ENCODE results near the gene GPHN.

GPHN gene

GRCh38 chr14:66596241-66596985 is 88.5 kb downstream of the GPHN start:
- no peak for DNase-seq (ENCODE audit: low read depth, low spot score)

- DNase-seq (ENCODE audit: low read depth, low spot score), result peak; percentile 20
Measured at GRCh38 chr14:66600416-66600815, 92.5 kb downstream of the GPHN start.

DNA sequence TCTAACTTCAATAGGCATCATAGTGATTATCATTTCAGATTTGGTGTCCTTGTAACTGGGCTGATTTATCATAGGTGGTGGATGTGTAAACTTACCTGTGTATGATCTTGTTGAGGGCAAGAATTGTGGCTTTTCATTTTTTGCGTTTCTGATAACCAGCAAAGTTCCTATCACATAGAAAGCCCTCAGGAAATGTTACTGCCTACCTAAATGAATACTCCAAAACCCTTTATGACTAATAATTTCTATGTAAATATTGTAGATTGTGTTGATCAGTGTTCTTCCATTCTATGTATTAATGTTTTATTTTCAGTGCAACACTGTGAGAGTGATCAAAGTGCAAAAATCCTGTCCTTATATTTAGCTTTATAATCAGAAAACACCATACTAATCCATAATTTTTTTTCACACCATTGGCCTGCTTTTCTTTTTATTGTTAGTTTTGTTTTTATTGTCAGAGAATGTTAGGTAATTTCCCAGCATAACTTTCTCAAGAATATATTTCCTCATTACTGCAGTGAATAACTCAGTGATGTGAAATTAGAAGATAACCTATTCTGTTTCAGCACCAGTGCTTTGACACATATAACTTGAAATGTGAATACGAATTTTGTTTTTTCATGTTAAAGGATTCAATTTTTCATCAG is 94.1 kb downstream of the GPHN start:
- DNase-seq (ENCODE audit: low read depth, low spot score), result no peak

DNA sequence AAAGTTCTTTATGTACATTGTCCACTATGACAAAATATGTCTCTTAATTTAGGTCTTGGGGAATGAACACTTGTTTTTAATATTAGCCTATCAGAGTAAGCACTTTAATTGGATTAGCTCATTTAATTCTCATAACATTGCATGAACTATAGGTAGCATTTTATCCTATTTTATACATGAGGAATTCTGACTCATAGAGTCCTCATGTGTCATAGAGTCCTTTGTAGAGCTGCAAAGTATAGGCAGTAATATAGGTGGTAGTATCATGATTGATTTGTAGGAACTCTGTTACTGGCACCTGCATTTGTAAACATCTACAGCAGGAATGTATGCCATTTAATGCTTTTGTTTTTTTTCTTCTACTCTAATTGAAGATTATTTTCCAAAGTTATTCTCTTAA is 96.0 kb downstream of the GPHN start:
- no peak for DNase-seq (ENCODE audit: low read depth, low spot score)

DNA sequence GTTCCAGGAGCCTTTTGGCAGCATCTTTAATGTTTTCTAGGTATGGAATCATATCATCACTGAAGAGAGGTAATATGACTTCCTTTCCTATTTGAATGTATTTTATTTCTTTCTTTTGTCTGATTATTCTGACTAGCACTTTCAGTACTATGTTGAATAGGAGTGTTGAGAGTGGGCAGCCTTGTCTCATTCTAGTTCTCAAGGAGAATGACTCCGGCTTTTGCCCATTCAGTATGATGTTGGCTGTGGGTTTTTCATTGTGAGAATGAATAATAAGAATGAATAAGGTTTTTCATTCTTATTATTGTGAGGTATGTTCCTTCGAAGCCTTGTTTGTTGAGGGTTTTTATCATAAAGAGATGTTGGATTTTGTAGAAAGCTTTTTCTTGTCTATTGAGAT is 98.9 kb downstream of the GPHN start:
- DNase-seq (ENCODE audit: low read depth, low spot score), result peak; percentile 13

DNA sequence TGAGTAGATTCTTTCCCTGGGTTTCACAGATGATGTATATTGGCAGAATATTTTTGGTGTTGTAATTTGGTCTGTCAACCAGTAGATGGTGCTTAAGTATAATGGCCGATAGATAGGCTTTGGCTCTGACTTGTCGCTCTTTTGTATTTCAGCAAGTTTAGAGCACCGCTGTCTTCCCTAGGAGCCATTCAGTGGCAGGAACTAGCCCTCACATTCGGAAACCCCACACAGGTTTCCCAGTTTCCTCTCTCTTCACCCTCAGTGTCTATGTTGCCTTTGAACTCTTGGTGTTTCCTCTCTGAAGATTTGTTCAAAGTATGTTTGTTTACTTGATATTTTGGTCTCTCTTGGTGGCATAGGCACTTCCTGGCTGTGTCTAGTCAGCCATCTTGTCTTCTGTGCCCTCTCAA is 102.2 kb downstream of the GPHN start:
- DNase-seq (ENCODE audit: low read depth, low spot score), result peak; percentile 8

GRCh38 chr14:66613344-66613743 is 105.4 kb downstream of the GPHN start:
- DNase-seq (ENCODE audit: low read depth, low spot score), result no peak

- DNase-seq (ENCODE audit: low read depth, low spot score), result no peak
Measured at GRCh38 chr14:66619952-66620351, 112.0 kb downstream of the GPHN start.

GRCh38 chr14:66623838-66624237 is 115.9 kb downstream of the GPHN start:
- DNase-seq (ENCODE audit: low read depth, low spot score), result no peak

GRCh38 chr14:66624336-66624937 is 116.5 kb downstream of the GPHN start:
- DNase-seq (ENCODE audit: low read depth, low spot score), result peak; percentile 77

- no peak for DNase-seq (ENCODE audit: low read depth, low spot score)
Measured at GRCh38 chr14:66628636-66629035, 120.7 kb downstream of the GPHN start.

GRCh38 chr14:66629499-66629898 is 121.6 kb downstream of the GPHN start:
- DNase-seq (ENCODE audit: low read depth, low spot score), result no peak

GRCh38 chr14:66634876-66635275 is 126.9 kb downstream of the GPHN start:
- DNase-seq (ENCODE audit: low read depth, low spot score), result no peak

- no peak for DNase-seq (ENCODE audit: low read depth, low spot score)
Measured at GRCh38 chr14:66635435-66635834, 127.5 kb downstream of the GPHN start.

- DNase-seq (ENCODE audit: low read depth, low spot score), result no peak
Measured at GRCh38 chr14:66636240-66636639, 128.3 kb downstream of the GPHN start.

DNA sequence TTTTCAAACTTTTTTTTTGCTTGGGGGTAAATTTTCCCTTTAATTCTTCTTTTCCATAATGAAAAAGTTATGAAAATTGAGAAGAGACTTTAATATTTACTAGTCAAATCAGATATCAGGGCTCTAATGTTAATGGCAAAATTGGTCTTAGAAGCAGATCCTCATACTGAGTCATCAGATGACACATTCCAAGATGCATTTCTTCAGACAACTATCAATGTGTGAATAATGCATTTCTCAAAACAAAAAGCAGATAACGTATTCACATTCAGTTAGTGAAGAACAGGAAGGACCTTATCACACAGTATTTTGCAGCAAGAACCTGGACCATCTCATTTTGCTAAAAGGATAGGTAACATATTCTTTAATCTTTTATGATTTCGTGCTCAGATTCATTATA is 130.7 kb downstream of the GPHN start:
- DNase-seq (ENCODE audit: low read depth, low spot score), result no peak

DNA sequence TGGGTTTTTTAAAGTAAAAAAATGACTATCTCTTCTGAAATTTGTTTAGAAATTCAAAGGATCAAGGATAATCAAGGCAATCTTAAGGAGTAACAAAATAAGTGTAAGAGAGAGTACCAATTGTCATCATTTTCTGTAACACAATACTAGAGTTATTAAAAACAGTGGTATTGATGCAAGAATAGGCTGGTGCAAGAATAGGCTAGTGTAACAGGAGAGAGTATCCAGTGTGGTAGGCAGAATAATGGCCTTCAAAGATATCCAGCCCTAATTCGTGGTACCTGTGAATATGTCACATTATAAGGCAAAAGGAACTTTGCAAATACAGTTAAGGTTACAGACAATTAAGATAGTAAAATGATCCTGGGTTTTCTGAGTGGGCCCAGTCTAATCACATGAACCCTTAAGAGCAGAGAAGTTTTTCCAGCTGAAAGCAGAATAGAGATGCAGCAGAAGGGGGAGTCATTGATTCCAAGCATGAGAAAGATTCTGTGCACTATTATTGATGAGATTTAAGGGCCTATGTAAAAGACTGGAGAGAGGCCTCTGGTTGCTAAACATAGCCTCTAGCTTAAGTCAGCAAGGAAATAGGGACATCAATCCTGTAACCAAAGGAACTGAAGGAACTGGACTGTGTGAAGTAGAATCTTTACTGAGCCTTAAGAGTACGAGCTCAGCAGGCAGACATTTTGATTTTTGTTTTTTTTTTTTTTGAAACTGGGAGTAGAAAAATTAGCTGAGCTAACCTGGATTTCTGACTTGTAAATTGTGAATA is 134.1 kb downstream of the GPHN start:
- DNase-seq (ENCODE audit: low read depth, low spot score), result no peak

GRCh38 chr14:66643344-66643743 is 135.4 kb downstream of the GPHN start:
- DNase-seq (ENCODE audit: low read depth, low spot score), result no peak

DNA sequence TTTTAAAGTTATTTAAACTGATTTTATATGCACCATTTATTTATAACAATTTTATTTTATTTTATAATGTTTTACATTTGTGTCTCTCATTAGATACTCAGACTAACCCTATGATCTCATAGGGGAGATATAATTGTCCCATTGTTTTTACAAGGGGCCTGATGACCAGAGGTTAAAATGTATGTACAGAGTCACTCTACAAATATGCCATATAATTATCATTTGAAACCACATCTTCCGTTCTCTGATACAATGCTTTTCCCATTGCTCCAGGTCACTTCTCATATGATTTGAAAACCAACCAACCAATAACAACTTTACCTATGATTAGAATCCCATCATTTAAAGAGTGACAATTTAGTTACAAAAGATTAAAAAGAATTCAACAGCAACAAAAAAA is 137.8 kb downstream of the GPHN start:
- no peak for DNase-seq (ENCODE audit: low read depth, low spot score)

DNA sequence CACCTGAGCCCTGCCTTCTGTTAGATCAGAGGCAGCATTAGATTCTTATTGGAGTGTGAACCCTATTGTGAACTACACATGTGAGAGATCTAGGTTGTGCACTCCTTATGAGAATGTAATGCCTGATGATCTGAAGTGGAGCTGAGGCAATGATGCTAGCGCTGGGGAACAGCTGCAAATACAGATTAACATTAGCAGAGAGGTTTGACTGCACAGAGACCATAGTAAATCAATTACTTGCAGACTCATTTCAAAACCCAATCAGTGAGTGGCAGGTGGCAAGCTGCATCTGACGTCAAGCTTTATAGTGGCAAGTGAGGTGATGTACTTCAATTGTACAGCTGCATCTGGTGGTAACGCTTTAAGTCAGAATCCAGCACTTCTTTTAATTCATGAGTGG is 141.6 kb downstream of the GPHN start:
- no peak for DNase-seq (ENCODE audit: low read depth, low spot score)

DNA sequence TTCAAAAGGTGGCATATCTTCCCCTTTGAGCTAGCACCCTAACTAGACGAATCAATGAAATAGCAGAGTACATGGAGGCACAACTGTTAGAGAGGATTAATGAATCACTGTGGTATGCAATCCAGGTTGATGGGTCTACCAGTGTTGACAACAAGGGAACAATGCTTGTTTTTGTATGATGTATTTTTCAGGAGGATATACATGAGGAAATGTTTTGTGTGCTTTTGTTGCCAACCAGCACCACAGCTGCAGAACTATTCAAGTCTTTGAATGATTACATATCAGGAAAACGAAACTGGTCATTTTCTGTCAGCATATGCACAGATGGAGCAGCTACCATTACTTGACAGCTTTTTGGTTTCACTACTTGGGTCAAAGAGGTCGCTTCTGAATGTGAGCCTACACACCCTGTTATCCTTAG is 142.6 kb downstream of the GPHN start:
- peak; percentile 26 for DNase-seq (ENCODE audit: low read depth, low spot score)

GRCh38 chr14:66651536-66652220 is 143.7 kb downstream of the GPHN start:
- no peak for DNase-seq (ENCODE audit: low read depth, low spot score)

Data from astrocyte of the hippocampus (primary cell).